NCI-H2107 (cell line): ENCODE results near the gene PSME1.

ENCODE experiments used
- DNase-seq: peaks from one replicate; lab custom pipeline; 2025; lab: John Stamatoyannopoulos, UW

Gene PSME1

GRCh38 chr14:24135834-24136683, at the start of gene PSME1:
TSS of gene PSME1 (plus strand) at chr14:24136194. CDS start at chr14:24136263, 69 bp downstream.
- DNase-seq, result peak; percentile 98

- no peak for DNase-seq
Measured at GRCh38 chr14:24087004-24087403, 49.0 kb upstream of the PSME1 start.

DNA sequence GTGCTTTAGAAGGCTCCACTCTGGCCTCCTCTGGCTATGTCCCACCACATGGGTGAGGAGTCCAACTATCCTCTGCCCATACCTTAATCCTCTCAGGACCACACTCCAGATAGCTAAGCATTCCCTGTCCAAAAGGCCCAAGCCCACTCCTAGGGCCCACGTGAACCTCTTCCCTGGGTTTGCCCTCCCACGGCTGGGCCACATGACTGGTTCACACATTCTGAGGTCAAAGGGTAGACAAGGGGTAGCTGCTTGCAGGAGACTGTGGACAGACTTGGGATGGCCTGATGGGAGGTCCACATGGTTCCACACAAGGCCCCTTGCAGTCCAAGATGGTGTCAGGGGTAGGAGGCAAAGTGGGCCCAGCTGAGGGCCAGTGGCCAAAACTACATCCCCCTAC, 47.9 kb upstream of the PSME1 start:
- DNase-seq, result no peak

- DNase-seq, result no peak
Measured at GRCh38 chr14:24089890-24090289, 46.1 kb upstream of the PSME1 start.

DNA sequence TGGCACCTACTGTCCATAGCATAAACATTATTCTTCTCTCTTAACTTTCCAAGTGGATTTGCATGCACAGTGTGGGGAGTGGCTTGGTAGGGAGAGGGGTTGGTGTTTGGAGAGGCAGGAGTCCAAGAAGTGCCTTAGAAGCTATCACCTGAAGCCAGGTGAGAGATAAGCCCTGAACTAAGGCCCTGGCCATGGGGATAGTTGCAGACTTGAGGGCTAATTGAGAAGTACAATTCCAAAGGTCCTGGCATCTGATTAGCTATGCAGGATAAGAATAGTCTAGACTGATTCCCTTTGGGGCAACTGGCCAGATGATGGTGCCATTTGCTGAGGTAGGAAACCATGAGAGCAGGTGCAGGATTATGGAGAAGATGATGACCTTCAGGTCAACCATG, 43.9 kb upstream of the PSME1 start:
- no peak for DNase-seq

DNA sequence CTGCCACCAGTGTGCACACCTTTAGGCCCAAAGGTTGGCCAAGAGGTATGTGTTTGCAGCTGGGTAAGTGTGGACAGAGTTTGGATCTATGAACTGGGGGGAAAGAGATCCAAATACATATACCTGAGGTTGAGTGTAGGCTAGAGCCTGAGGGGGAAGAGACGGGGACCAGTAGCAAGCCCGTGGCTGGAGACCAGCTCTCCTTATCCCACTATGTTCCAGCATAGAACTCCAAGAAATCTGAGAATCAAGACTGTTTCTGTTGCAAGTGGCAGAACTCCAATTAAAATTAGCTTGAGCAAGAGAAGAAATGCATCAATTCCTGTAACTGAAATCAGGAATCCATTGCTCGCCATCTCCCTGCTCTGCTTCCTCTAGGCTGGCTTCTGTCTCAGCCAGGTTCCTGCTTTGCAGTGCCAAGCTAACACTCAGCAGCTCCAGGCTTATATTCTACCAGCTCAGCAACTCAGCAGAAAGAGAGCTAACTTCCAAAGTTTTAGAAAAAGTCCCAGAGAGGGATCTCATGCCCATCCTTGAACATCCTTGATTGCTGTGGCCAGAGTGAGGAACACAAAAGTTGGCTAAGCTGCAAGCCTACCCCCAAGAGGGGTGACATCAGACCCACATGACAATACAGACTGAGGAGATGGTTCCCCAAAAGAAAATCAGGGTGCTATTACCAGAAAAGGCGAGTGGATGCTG, 43.3 kb upstream of the PSME1 start:
- DNase-seq, result no peak

- DNase-seq, result no peak
Measured at GRCh38 chr14:24093207-24093900, 42.6 kb upstream of the PSME1 start.

DNA sequence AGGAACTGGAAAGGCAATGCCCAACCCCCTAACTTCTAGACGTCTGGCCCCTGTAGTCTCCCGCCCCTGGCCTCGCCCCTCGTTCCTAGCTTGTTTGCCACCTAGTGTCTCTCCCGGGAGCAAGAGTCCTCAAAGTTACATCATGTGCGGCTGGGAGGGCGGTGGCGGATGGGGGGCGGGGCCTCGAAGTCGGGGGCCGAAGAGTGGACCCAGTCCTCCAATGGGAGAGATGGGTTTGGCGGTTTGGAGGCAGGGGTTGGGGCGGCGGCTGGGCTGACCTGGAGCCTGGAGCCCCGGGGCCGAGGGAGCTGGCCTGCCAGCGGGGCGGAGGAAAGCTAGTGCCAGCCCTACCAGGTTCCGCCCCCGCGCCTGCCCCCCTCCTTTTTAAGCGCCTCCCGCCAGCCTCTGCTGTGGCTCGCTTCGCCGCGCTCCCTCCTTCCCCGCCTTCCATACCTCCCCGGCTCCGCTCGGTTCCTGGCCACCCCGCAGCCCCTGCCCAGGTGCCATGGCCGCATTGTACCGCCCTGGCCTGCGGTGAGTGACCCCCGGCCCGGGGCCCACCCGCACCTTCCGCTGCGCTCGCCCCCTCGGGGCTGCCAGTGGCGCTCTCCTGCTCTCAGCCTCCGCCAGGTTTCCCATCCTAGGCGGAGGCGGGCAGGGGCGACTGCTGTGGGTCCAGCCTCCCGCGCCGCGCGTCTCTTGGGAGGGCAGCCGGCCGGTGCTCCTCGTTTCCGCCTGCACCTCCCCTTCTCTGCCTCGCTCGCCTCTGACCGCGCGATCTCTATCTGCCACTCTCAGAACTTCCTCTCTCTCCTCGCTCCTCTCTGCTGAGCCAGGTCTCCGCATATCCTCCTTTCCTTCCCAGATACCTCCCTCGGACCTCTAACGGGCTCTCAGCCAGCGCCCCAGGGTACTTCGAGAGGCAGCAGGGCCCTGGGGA, 41.8 kb upstream of the PSME1 start, which contains the start of gene PCK2:
Gene PCK2, plus strand, starts transcription at position 411 of the 940 bp plus-strand sequence. Its CDS starts 95 bp downstream, at position 506.
- DNase-seq, result peak; percentile 95

DNA sequence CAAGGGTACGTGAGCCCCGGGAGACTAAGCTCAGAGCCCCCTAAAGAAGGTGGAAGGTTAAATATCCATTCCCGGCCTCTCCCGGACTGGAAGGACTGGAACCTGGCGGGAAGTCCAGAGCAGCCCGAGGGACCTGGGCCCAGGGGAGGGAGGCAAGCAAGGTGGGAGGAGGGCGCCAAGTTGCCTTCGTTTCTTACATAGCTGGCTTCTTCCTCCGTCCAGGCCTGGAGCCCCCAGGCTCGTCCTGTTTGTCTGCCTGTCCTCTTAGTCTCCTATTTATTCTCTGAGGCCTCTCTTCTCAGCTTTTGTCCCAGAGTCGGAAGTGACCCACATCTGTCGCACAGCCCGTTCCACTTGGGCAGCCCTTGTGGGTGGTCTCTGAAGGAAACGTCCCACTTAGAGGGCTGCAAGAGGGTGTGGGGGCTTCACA, 41.1 kb upstream of the PSME1 start:
- DNase-seq, result no peak

- no peak for DNase-seq
Measured at GRCh38 chr14:24095271-24096068, 40.5 kb upstream of the PSME1 start.

DNA sequence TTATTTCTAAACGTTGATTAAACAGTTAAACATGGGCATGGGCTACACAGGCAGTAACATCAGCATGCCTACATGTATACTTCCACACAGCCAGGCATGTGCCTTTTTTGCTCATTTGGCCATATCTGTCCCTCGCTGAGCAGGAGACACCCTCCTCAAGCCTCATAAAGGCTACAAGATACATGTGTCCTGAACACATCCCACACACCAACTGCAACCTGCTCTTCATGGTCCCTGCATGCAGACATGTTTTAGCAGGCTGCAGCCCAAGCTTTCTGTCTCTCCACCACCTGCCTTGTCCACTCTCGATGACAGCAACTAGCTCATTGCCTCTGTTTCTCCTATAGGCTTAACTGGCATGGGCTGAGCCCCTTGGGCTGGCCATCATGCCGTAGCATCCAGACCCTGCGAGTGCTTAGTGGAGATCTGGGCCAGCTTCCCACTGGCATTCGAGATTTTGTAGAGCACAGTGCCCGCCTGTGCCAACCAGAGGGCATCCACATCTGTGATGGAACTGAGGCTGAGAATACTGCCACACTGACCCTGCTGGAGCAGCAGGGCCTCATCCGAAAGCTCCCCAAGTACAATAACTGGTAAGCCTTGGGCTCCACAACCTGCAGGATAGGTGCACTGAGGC, 39.3 kb upstream of the PSME1 start:
- DNase-seq, result no peak

GRCh38 chr14:24098229-24098926, 37.6 kb upstream of the PSME1 start:
- DNase-seq, result no peak

DNA sequence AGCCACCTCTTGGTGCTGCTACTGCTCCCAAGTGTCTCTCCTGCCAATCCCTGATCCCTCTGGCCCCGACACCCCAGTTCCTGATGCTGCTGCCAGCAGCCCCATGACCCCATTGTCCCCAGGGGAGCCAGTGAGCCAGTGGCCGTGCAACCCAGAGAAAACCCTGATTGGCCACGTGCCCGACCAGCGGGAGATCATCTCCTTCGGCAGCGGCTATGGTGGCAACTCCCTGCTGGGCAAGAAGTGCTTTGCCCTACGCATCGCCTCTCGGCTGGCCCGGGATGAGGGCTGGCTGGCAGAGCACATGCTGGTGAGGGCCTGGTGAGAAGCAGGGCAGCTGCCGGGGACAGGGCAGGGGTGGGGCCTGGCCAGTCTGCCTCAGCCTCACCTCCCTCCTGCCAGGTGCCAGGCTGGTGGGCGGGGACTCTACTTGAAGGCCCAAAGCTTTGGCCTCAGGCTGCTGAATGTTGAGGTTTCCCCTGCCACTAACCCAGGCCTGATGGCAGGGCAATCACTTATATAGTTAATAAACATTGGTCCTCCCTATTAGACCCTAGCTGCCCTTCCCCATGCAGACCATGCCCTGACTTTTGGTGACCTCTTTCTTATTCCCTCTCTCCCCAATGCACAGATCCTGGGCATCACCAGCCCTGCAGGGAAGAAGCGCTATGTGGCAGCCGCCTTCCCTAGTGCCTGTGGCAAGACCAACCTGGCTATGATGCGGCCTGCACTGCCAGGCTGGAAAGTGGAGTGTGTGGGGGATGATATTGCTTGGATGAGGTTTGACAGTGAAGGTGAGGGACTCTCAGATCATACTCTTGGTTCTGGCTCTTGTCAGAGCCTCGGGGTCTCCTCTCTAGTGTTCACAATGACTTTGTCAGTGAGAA, 36.8 kb upstream of the PSME1 start:
- DNase-seq, result peak; percentile 52

- DNase-seq, result no peak
Measured at GRCh38 chr14:24100197-24100981, 35.6 kb upstream of the PSME1 start.

DNA sequence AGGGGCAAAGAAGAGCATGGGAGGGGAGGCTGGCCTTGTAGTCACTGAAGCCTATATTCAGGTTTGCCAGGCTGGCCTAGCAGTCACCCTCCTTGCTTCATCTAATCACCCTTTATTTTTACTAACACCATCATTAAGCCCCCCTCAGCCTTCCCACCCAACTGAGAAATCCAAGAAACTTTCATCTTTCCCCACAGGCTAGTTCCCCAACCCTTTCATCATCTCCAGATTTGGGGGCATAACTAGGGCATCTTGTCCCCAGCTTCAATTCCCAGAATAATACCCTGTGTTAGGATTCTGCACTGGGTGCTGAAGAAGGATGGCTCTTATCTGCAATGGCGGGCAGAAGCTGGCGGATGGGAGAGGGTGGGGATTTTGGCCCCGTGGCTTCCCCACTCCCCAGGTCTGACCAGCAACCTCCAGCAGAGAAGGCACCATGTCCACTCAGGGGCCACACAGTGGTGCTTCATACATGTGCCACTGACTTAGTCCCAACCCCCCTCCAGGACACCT, 35.0 kb upstream of the PSME1 start:
- DNase-seq, result no peak

GRCh38 chr14:24102357-24103048, 33.5 kb upstream of the PSME1 start:
- DNase-seq, result no peak

DNA sequence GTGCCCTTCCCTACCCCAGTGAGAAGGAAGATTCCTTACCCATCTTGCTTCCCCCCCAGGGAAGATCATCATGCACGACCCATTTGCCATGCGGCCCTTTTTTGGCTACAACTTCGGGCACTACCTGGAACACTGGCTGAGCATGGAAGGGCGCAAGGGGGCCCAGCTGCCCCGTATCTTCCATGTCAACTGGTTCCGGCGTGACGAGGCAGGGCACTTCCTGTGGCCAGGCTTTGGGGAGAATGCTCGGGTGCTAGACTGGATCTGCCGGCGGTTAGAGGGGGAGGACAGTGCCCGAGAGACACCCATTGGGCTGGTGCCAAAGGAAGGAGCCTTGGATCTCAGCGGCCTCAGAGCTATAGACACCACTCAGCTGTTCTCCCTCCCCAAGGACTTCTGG, 32.5 kb upstream of the PSME1 start:
- DNase-seq, result no peak
